IMR-90 (cell line): ENCODE data around the gene AIP. TPM values are rescaled to one million over a fixed set of nuclear protein-coding genes. Genes with fewer than 3 reads are reported as not detected.

Experiments
- ATAC-seq: fragments of 200-7000 bp; cut with Tn5 transposase; 2 replicates; pipeline ENCODE4 v1.9.1; 2020; ENCODE audit warnings: low read depth, mild to moderate bottlenecking, moderate library complexity
- BruUV-seq: library from RNA; stranded (reverse); fragments of 400-500 nt; replicated peaks from 2 replicates; lab custom pipeline; 2021; lab: Mats Ljungman, UMichigan
- CTCF ChIA-PET: fragments of 300-600 bp; formaldehyde crosslinking; extraction: SDS; loops from one replicate; lab custom pipeline; 2021; ENCODE audit warnings: antibody characterized with exemption; lab: Yijun Ruan, JAX
- POLR2A ChIA-PET: fragments of 300-600 bp; sonication (Branson Sonifier 250); formaldehyde crosslinking; loops from one replicate; lab custom pipeline; 2022; ENCODE audit warnings: antibody characterized with exemption; ENCODE audit not compliant: unreplicated experiment; lab: Charles Lee
- DNase-seq: peaks from one replicate; pipeline ENCODE4 v3.0.0; 2013
- H2AFZ ChIP-seq: replicated peaks from 2 replicates; pipeline ENCODE3; 2013; ENCODE audit warnings: low read length, mild to moderate bottlenecking; ENCODE audit not compliant: poor library complexity
- H2AK5ac ChIP-seq: 2 replicates; pipeline ENCODE4 v1.6.1; 2013; ENCODE audit warnings: low read depth, low read length, inconsistent platforms
- H2AK9ac ChIP-seq: replicated peaks from 2 replicates; pipeline ENCODE3; 2013; ENCODE audit warnings: mild to moderate bottlenecking, low read depth, low read length, moderate library complexity; ENCODE audit not compliant: poor library complexity
- H2BK120ac ChIP-seq: 2 replicates; pipeline ENCODE4 v1.6.1; 2013; ENCODE audit warnings: low read depth, low read length, inconsistent platforms
- H2BK15ac ChIP-seq: 3 replicates; pipeline ENCODE4 v1.6.1; 2013; ENCODE audit warnings: low read depth, low read length, inconsistent platforms
- H2BK20ac ChIP-seq: 2 replicates; pipeline ENCODE4 v1.6.1; 2013; ENCODE audit warnings: low read depth, mild to moderate bottlenecking, inconsistent platforms, low read length, moderate library complexity
- H2BK5ac ChIP-seq: 2 replicates; pipeline ENCODE4 v1.6.1; 2013; ENCODE audit warnings: mild to moderate bottlenecking, low read depth, low read length, inconsistent platforms; ENCODE audit not compliant: poor library complexity, severe bottlenecking
- H3K14ac ChIP-seq: replicated peaks from 2 replicates; pipeline ENCODE4 v1.6.1; 2013; ENCODE audit warnings: low read depth, low read length, inconsistent platforms
- H3K18ac ChIP-seq: 2 replicates; pipeline ENCODE4 v1.6.1; 2013; ENCODE audit warnings: low read depth, low read length, control low read depth
- H3K23ac ChIP-seq: 2 replicates; pipeline ENCODE4 v1.6.1; 2013; ENCODE audit warnings: low read depth, low read length, inconsistent platforms
- H3K27ac ChIP-seq: 2 replicates; pipeline ENCODE4 v1.5.1; 2013; ENCODE audit warnings: mild to moderate bottlenecking, control low read depth, low read length; ENCODE audit not compliant: insufficient read depth
- H3K27me3 ChIP-seq: 2 replicates; pipeline ENCODE4 v1.6.1; 2013; ENCODE audit warnings: low read length; ENCODE audit not compliant: control insufficient read depth, insufficient read depth
- H3K36me3 ChIP-seq: 2 replicates; pipeline ENCODE4 v1.6.1; 2013; ENCODE audit warnings: low read length, mixed read lengths; ENCODE audit not compliant: control insufficient read depth, insufficient read depth
- H3K4ac ChIP-seq: 2 replicates; pipeline ENCODE4 v1.6.1; 2013; ENCODE audit warnings: low read depth, low read length, inconsistent platforms
- H3K4me1 ChIP-seq: 2 replicates; pipeline ENCODE4 v1.6.1; 2013; ENCODE audit warnings: low read length, mixed read lengths; ENCODE audit not compliant: control insufficient read depth, insufficient read depth
- H3K4me2 ChIP-seq: 2 replicates; pipeline ENCODE4 v1.6.1; 2013; ENCODE audit warnings: low read depth, mild to moderate bottlenecking, control low read depth, low read length, moderate library complexity
- H3K4me3 ChIP-seq: 2 replicates; pipeline ENCODE4 v1.5.1; 2013; ENCODE audit warnings: low read depth, mild to moderate bottlenecking, control low read depth, low read length, moderate library complexity; ENCODE audit not compliant: insufficient read depth
- H3K56ac ChIP-seq: 2 replicates; pipeline ENCODE4 v1.6.1; 2013; ENCODE audit warnings: low read length, inconsistent platforms; ENCODE audit not compliant: insufficient read depth; ENCODE audit errors: extremely low read depth
- H3K79me1 ChIP-seq, 2 experiments: 2 replicates each; pipeline ENCODE4 v1.6.1; 2013; ENCODE audit warnings: low read length in 2 of 2, inconsistent platforms in 1 of 2, low read depth in 1 of 2
- H3K9ac ChIP-seq: 2 replicates; pipeline ENCODE4 v1.6.1; 2013; ENCODE audit warnings: low read depth, low read length, control low read depth
- H3K9me1 ChIP-seq: 2 replicates; pipeline ENCODE4 v1.6.1; 2013; ENCODE audit warnings: low read length, inconsistent platforms; ENCODE audit not compliant: insufficient read depth
- H3K9me3 ChIP-seq: 2 replicates; pipeline ENCODE4 v1.6.1; 2013; ENCODE audit warnings: low read length; ENCODE audit not compliant: control insufficient read depth, insufficient read depth
- H4K20me1 ChIP-seq: 2 replicates; pipeline ENCODE4 v1.6.1; 2013; ENCODE audit warnings: low read length, inconsistent platforms; ENCODE audit not compliant: insufficient read depth
- H4K5ac ChIP-seq: 2 replicates; pipeline ENCODE4 v1.6.1; 2013; ENCODE audit warnings: mild to moderate bottlenecking, low read depth, low read length, control low read depth
- H4K8ac ChIP-seq, 2 experiments: 2 replicates each; pipeline ENCODE4 v1.6.1; 2013; ENCODE audit warnings: low read depth in 2 of 2, low read length in 2 of 2, control low read depth in 1 of 2, inconsistent platforms in 1 of 2
- H4K91ac ChIP-seq: 2 replicates; pipeline ENCODE4 v1.6.1; 2013; ENCODE audit warnings: low read depth, low read length, inconsistent platforms; ENCODE audit not compliant: insufficient read depth
- BHLHE40 ChIP-seq: fragments of 150-350 bp; IDR thresholded peaks from 2 replicates; pipeline ENCODE4 v1.6.1; 2016; ENCODE audit warnings: mild to moderate bottlenecking, low read depth, low read length
- CEBPB ChIP-seq: IDR thresholded peaks from 2 replicates; pipeline ENCODE4 v1.6.1; 2012; ENCODE audit warnings: low read depth, low read length, improper control_type of control experiment
- CHD1 ChIP-seq: IDR thresholded peaks from 2 replicates; pipeline ENCODE4 v1.6.1; 2012; ENCODE audit warnings: low read depth, low read length, improper control_type of control experiment
- CTCF ChIP-seq: conservative IDR thresholded peaks from 2 replicates; pipeline ENCODE4 v1.5.1; 2012; ENCODE audit warnings: mild to moderate bottlenecking, low read depth, low read length, improper control_type of control experiment
- FOS ChIP-seq: fragments of 150-350 bp; IDR thresholded peaks from 2 replicates; pipeline ENCODE4 v1.6.1; 2016; ENCODE audit warnings: low read depth, low read length
- MAFK ChIP-seq: IDR thresholded peaks from 2 replicates; pipeline ENCODE4 v1.6.1; 2012; ENCODE audit warnings: low read depth, low read length, improper control_type of control experiment
- MAZ ChIP-seq: IDR thresholded peaks from 2 replicates; pipeline ENCODE4 v1.6.1; 2012; ENCODE audit warnings: low read depth, mild to moderate bottlenecking, low read length, improper control_type of control experiment, moderate library complexity, borderline replicate concordance
- MXI1 ChIP-seq: IDR thresholded peaks from 2 replicates; pipeline ENCODE4 v1.6.1; 2012; ENCODE audit warnings: low read depth, mild to moderate bottlenecking, low read length, moderate library complexity, borderline replicate concordance
- POLR2A ChIP-seq: IDR thresholded peaks from 2 replicates; pipeline ENCODE4 v1.6.1; 2012; ENCODE audit warnings: mild to moderate bottlenecking, low read depth, low read length
- RAD21 ChIP-seq: IDR thresholded peaks from 2 replicates; pipeline ENCODE4 v1.6.1; 2012; ENCODE audit warnings: low read length, improper control_type of control experiment
- RCOR1 ChIP-seq: IDR thresholded peaks from 2 replicates; pipeline ENCODE4 v1.6.1; 2012; ENCODE audit warnings: mild to moderate bottlenecking, low read length, improper control_type of control experiment; ENCODE audit not compliant: insufficient replicate concordance
- RFX5 ChIP-seq: IDR thresholded peaks from 2 replicates; pipeline ENCODE4 v1.8.0; 2012; ENCODE audit warnings: low read depth, mild to moderate bottlenecking, low read length, moderate library complexity
- SMC3 ChIP-seq: fragments of 150-350 bp; IDR thresholded peaks from 2 replicates; pipeline ENCODE4 v1.6.1; 2016; ENCODE audit warnings: low read depth, mild to moderate bottlenecking, antibody characterized with exemption, low read length, moderate library complexity
- USF2 ChIP-seq: fragments of 150-350 bp; IDR thresholded peaks from 2 replicates; pipeline ENCODE4 v1.6.1; 2017; ENCODE audit warnings: mild to moderate bottlenecking, antibody characterized with exemption, low read length, low read depth
- WGBS, 2 experiments: methylation state at CpG; one replicate each; pipeline versions ENCODE4 v1.1.5 to v1.1.7; 2013; ENCODE audit warnings: missing lambda C conversion rate in 2 of 2; ENCODE audit not compliant: insufficient read length in 1 of 2; ENCODE audit errors: extremely low coverage in 2 of 2; 5-methylcytosine and 5-hydroxymethylcytosine counted together
- dilution Hi-C: fragments of 300-500 bp; cut with HindIII; formaldehyde crosslinking; loops from one replicate; pipeline ENCODE4 v1.14.3; 2018; ENCODE audit warnings: low sequenced_read_pairs; ENCODE audit not compliant: unreplicated experiment
- in situ Hi-C: fragments of 300-500 bp; cut with MboI; formaldehyde crosslinking; loops from 3 replicates; pipeline ENCODE4 v1.14.3; 2019; ENCODE audit warnings: low sequenced_read_pairs, inconsistent platforms, mixed read lengths
- intact Hi-C: fragments of 100-400 bp; cut with micrococcal nuclease; formaldehyde crosslinking; loops from 2 replicates; pipeline ENCODE4 v1.10.0; 2022
- polyA plus RNA-seq, 3 experiments: library from polyadenylated mRNA; depleted of rRNA; stranded (reverse); fragments of >200 nt; gene quantifications; 2 replicates each; pipeline ENCODE4 v1.2.3, GENCODE V29; 2012; ENCODE audit warnings: low replicate concordance in 1 of 3
- total RNA-seq: library from RNA; depleted of rRNA; stranded (reverse); fragments of >200 nt; gene quantifications from 2 replicates; pipeline ENCODE4 v1.2.3, GENCODE V29; 2012
- TF ChIP-seq, protein P1 (sequence below): fragments of 150-350 bp; IDR thresholded peaks from 2 replicates; pipeline ENCODE4 v1.6.1; 2016; ENCODE audit warnings: low read depth, mild to moderate bottlenecking, low read length, moderate library complexity, borderline replicate concordance

Gene AIP
- total and polyA plus RNA-seq, 2 of the 4 experiments (the other 2 are of a cell fraction): 95.5 to 122 TPM

GRCh38 chr11:67493548-67494370, 10.9 kb downstream of the AIP start:
- no peak overlapping the region for H2AK5ac ChIP-seq
- dilution Hi-C loops: no loop called here
- BruUV-seq: no TSS peak
- TF ChIP-seq CTCF: no peak
- TF ChIP-seq CHD1: no peak
- TF ChIP-seq POLR2A: no peak
- no peak for TF ChIP-seq RFX5
- TF ChIP-seq SMC3: no peak
- TF ChIP-seq, protein P1, sequence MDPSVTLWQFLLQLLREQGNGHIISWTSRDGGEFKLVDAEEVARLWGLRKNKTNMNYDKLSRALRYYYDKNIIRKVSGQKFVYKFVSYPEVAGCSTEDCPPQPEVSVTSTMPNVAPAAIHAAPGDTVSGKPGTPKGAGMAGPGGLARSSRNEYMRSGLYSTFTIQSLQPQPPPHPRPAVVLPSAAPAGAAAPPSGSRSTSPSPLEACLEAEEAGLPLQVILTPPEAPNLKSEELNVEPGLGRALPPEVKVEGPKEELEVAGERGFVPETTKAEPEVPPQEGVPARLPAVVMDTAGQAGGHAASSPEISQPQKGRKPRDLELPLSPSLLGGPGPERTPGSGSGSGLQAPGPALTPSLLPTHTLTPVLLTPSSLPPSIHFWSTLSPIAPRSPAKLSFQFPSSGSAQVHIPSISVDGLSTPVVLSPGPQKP: no peak
- TF ChIP-seq USF2: no peak
- no peak for TF ChIP-seq MAZ
- no peak for TF ChIP-seq FOS
- TF ChIP-seq RAD21: no peak
- TF ChIP-seq BHLHE40: no peak
- no peak for TF ChIP-seq MAFK
- TF ChIP-seq RCOR1: no peak
- TF ChIP-seq MXI1: no peak
- no peak for TF ChIP-seq CEBPB

More at GRCh38 chr11:67493548-67494370, 10.9 kb downstream of the AIP start:
- Histone ChIP-seq H3K9me1 (peaks cover 4% of the 10 kb centered on the region; the same call in 1 of the 2 replicates), H4K91ac (no peak overlapping the region), H2BK15ac (no peak overlapping the region), H3K18ac (no peak overlapping the region), H3K79me1 (no peaks in the 10 kb centered on the region), H3K27me3 (no peaks in the 10 kb centered on the region), H3K27ac (no peak overlapping the region), H3K4me3 (no peak overlapping the region), H3K9ac (no peak overlapping the region), H3K9me3 (no peaks in the 10 kb centered on the region), H4K8ac (no peak overlapping the region), H4K5ac (no peak overlapping the region), H3K23ac (no peak overlapping the region), H3K4me1 (no peaks in the 10 kb centered on the region), H3K4ac (no peak overlapping the region), H3K56ac (no peak overlapping the region), H2BK5ac (no peak overlapping the region), H2BK20ac (no peak overlapping the region), H3K4me2 (no peak overlapping the region), H2AK9ac (no peak overlapping the region), H2BK120ac (no peak overlapping the region), H2AFZ (no peak overlapping the region), H3K36me3 (peaks cover 60% of the 10 kb centered on the region), H4K20me1 (no peaks in the 10 kb centered on the region; the same call in 1 of the 2 replicates), H3K14ac (no peak overlapping the region)
- ATAC-seq: no peak
- in situ Hi-C loops: no loop called here
- DNase-seq: no peak
- 96% methylated on average over 30 of the region's 65 CpGs; no CpG with 5 or more reads in 1 of the 2 experiments for WGBS, 2 experiments
- CTCF ChIA-PET: no interaction called here
- intact Hi-C loops: no loop called here
- POLR2A ChIA-PET: no interaction called here
